Type B pancreatic cell (in vitro differentiated cells): ENCODE results near the gene ATCAY. TPM values are rescaled to one million over a fixed set of nuclear protein-coding genes. Genes with fewer than 3 reads are reported as not detected.

Experiments used
- DNase-seq: peaks from one replicate; pipeline ENCODE4 v3.0.0; 2021; ENCODE audit warnings: mixed read lengths; ENCODE audit not compliant: unreplicated experiment; ENCODE audit errors: extremely low spot score
- H3K27ac Mint-ChIP-seq: 2 replicates; pipeline ENCODE4 v1.8.0; 2021; ENCODE audit warnings: mild to moderate bottlenecking, mixed read lengths
- H3K27me3 Mint-ChIP-seq: 2 replicates; pipeline ENCODE4 v1.8.0; 2021; ENCODE audit warnings: mixed read lengths
- H3K36me3 Mint-ChIP-seq: 2 replicates; pipeline ENCODE4 v1.8.0; 2021; ENCODE audit warnings: mixed read lengths
- H3K4me1 Mint-ChIP-seq: one replicate; pipeline ENCODE4 v1.8.0; 2021; ENCODE audit warnings: mixed read lengths; ENCODE audit not compliant: unreplicated experiment
- H3K4me3 Mint-ChIP-seq: 2 replicates; pipeline ENCODE4 v1.8.0; 2021; ENCODE audit warnings: mild to moderate bottlenecking, mixed read lengths
- H3K9me3 Mint-ChIP-seq: 2 replicates; pipeline ENCODE4 v1.8.0; 2021; ENCODE audit warnings: mixed read lengths
- total RNA-seq: library from RNA; stranded (reverse); gene quantifications from 2 replicates; pipeline ENCODE4 v1.2.1, GENCODE V29; 2021; ENCODE audit warnings: low replicate concordance
- TF ChIP-seq, protein P1 (sequence below): fragments of 200-600 bp; sonication (generic); conservative IDR thresholded peaks from 2 replicates; pipeline ENCODE4 v1.5.0; 2021; ENCODE audit warnings: antibody characterized with exemption, mild to moderate bottlenecking

Gene ATCAY
- total RNA-seq, 1 donor from 2014 or later: 3.3 TPM

GRCh38 chr19:3899531-3900294, 19.2 kb downstream of the ATCAY start:
- Mint-ChIP-seq H3K36me3 (no peaks in the 10 kb centered on the region), H3K27me3 (peaks cover 4% of the 10 kb centered on the region), H3K27ac (no peak overlapping the region), H3K4me1 (no peaks in the 10 kb centered on the region), H3K9me3 (no peaks in the 10 kb centered on the region), H3K4me3 (no peak overlapping the region)
- no peak for DNase-seq
- TF ChIP-seq, protein P1, sequence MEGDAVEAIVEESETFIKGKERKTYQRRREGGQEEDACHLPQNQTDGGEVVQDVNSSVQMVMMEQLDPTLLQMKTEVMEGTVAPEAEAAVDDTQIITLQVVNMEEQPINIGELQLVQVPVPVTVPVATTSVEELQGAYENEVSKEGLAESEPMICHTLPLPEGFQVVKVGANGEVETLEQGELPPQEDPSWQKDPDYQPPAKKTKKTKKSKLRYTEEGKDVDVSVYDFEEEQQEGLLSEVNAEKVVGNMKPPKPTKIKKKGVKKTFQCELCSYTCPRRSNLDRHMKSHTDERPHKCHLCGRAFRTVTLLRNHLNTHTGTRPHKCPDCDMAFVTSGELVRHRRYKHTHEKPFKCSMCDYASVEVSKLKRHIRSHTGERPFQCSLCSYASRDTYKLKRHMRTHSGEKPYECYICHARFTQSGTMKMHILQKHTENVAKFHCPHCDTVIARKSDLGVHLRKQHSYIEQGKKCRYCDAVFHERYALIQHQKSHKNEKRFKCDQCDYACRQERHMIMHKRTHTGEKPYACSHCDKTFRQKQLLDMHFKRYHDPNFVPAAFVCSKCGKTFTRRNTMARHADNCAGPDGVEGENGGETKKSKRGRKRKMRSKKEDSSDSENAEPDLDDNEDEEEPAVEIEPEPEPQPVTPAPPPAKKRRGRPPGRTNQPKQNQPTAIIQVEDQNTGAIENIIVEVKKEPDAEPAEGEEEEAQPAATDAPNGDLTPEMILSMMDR: no peak

DNA sequence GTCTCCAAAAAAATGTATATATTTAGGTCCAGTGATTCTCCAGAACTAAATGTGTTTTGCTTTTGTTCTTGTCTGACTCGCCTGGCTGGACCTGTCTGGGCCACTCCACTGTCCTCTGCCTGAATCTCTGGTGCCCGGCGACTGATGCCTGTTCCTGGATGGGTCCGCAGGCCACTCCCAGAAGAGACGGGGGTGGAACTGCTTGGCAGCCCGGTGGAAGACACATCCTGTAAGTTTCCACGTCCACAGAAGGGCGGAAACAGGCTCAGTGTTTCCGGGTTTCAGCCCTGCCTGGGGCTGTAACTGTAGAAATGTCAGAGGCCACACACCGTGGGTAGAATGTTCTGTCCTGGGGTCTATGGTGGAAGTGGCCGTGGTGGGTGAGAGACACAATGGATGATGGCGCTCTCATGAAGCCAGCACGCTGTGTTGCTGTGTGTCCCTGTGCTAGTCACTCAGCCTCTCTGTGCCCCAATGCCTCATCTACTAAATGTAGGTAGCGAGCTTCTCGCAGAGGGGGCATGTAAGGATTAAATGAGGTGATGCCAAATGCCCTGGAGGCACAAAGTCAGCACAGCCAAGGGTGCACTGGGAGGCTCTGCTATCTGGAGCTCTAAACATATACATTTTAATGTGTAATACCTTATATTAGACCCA, 22.0 kb downstream of the ATCAY start:
- TF ChIP-seq, protein P1: no peak
- peaks cover 4% of the 10 kb centered on the region for H3K27me3 Mint-ChIP-seq
- no peak overlapping the region for H3K4me3 Mint-ChIP-seq
- no peaks in the 10 kb centered on the region for H3K36me3 Mint-ChIP-seq
- no peak overlapping the region for H3K27ac Mint-ChIP-seq
- no peak for DNase-seq
- no peaks in the 10 kb centered on the region for H3K9me3 Mint-ChIP-seq
- H3K4me1 Mint-ChIP-seq: no peaks in the 10 kb centered on the region

DNA sequence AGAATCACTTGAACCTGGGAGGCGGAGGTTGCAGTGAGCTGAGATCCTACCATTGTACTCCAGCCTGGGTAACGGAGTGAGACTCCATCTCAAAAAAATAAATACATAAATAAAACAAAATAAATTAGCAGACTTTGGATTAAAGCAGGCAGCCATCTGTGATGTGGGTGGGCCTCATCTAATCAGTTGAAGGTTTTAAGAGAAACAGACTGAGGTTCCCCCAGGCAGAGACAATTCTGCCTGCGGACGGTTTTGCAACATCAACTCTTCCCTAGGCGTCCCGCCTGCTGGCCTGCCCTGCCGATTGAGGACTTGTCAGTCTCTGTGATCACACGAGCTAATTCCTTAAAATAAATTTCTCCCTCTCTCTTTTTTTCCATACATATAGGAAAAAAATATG, 23.7 kb downstream of the ATCAY start:
- no peaks in the 10 kb centered on the region for H3K9me3 Mint-ChIP-seq
- TF ChIP-seq, protein P1: no peak
- no peaks in the 10 kb centered on the region for H3K27me3 Mint-ChIP-seq
- no peaks in the 10 kb centered on the region for H3K36me3 Mint-ChIP-seq
- H3K4me3 Mint-ChIP-seq: no peak overlapping the region
- DNase-seq: no peak
- no peak overlapping the region for H3K27ac Mint-ChIP-seq
- no peaks in the 10 kb centered on the region for H3K4me1 Mint-ChIP-seq

- no peak for DNase-seq
- Mint-ChIP-seq H3K9me3 (no peaks in the 10 kb centered on the region), H3K27ac (no peak overlapping the region), H3K4me1 (no peaks in the 10 kb centered on the region), H3K27me3 (no peaks in the 10 kb centered on the region), H3K36me3 (no peaks in the 10 kb centered on the region), H3K4me3 (no peak overlapping the region)
- TF ChIP-seq, protein P1: no peak
These were observed 27.3 kb downstream of the ATCAY start for GRCh38 chr19:3907626-3908265.

GRCh38 chr19:3908266-3909054, 28.0 kb downstream of the ATCAY start:
- DNase-seq: no peak
- H3K4me1 Mint-ChIP-seq: no peaks in the 10 kb centered on the region
- H3K4me3 Mint-ChIP-seq: no peak overlapping the region
- H3K27me3 Mint-ChIP-seq: no peaks in the 10 kb centered on the region
- no peak overlapping the region for H3K27ac Mint-ChIP-seq
- TF ChIP-seq, protein P1: no peak
- no peaks in the 10 kb centered on the region for H3K9me3 Mint-ChIP-seq
- no peaks in the 10 kb centered on the region for H3K36me3 Mint-ChIP-seq
